Endothelial cell of umbilical vein (primary cell): ENCODE data around the gene ANKRD63. TPM values are rescaled to one million over a fixed set of nuclear protein-coding genes. Genes with fewer than 3 reads are reported as not detected.

Experiments
- BruUV-seq: library from RNA; stranded (reverse); fragments of 400-500 nt; replicated peaks from 2 replicates; lab custom pipeline; 2021; lab: Mats Ljungman, UMichigan
- CTCF ChIA-PET: fragments of 300-600, 350-600 bp; sonication (Branson Sonifier 250); formaldehyde crosslinking; loops from one replicate; lab custom pipeline; 2021; ENCODE audit warnings: antibody characterized with exemption, inconsistent platforms; lab: Charles Lee
- POLR2A ChIA-PET: fragments of 300-600, 350-600 bp; sonication (Branson Sonifier 250); formaldehyde crosslinking; loops from one replicate; lab custom pipeline; 2021; ENCODE audit warnings: antibody characterized with exemption, inconsistent platforms; lab: Charles Lee
- DNase-seq: peaks from one replicate; pipeline ENCODE4 v3.0.0-alpha.2; 2011; ENCODE audit warnings: low read depth, low spot score
- FAIRE-seq: peaks from 2 replicates; lab custom pipeline; 2011; peaks lifted over from hg19 to GRCh38; lab: Jason Lieb, UNC
- H2AFZ ChIP-seq: 2 replicates; pipeline ENCODE4 v1.6.0; 2012; ENCODE audit warnings: low read depth, low read length, control low read depth, inconsistent platforms
- H3K27ac ChIP-seq: 2 replicates; pipeline ENCODE4 v1.5.1; 2011; ENCODE audit warnings: low read depth, mild to moderate bottlenecking, control low read depth, low read length, moderate library complexity; ENCODE audit not compliant: insufficient read depth
- H3K27me3 ChIP-seq, 2 experiments: 2 replicates each; pipeline versions ENCODE4 v1.6.0 to v1.6.1; 2011; ENCODE audit warnings: low read length in 2 of 2, mixed read lengths in 1 of 2; ENCODE audit not compliant: control insufficient read depth in 2 of 2, insufficient read depth in 2 of 2
- H3K36me3 ChIP-seq, 2 experiments: 2 replicates in 1 of 2; 3 replicates in 1 of 2; pipeline ENCODE4 v1.5.1; 2011; ENCODE audit warnings: low read length in 2 of 2, mild to moderate bottlenecking in 1 of 2, moderate library complexity in 1 of 2; ENCODE audit not compliant: control insufficient read depth in 2 of 2, insufficient read depth in 2 of 2; ENCODE audit errors: extremely low read depth in 1 of 2
- H3K4me1 ChIP-seq: 3 replicates; pipeline ENCODE4 v1.5.1; 2011; ENCODE audit warnings: mild to moderate bottlenecking, low read length; ENCODE audit not compliant: control insufficient read depth, insufficient read depth; ENCODE audit errors: extremely low read depth
- H3K4me2 ChIP-seq: 2 replicates; pipeline ENCODE4 v1.6.1; 2011; ENCODE audit warnings: low read length, control low read depth, mixed read lengths; ENCODE audit not compliant: insufficient read depth
- H3K4me3 ChIP-seq, 3 experiments: fragments of 200-600 bp in 1 of 3; sonication (generic), shearing (Covaris generic) in 1 of 3; replicated peaks in 1 of 3; 2 replicates each; pipeline ENCODE4 v1.5.1; 2011 to 2016; ENCODE audit warnings: control low read depth in 3 of 3, low read length in 3 of 3, mild to moderate bottlenecking in 2 of 3, inconsistent platforms in 1 of 3, low read depth in 1 of 3, moderate library complexity in 1 of 3; ENCODE audit not compliant: insufficient read depth in 1 of 3
- H3K79me2 ChIP-seq: 2 replicates; pipeline ENCODE4 v1.6.0; 2012; ENCODE audit warnings: low read length, inconsistent platforms; ENCODE audit not compliant: control insufficient read depth, insufficient read depth
- H3K9ac ChIP-seq: replicated peaks from 2 replicates; pipeline ENCODE3; 2011; ENCODE audit warnings: low read length, control low read depth; ENCODE audit not compliant: insufficient read depth; ENCODE audit errors: extremely low read depth
- H3K9me1 ChIP-seq: replicated peaks from 3 replicates; pipeline ENCODE4 v1.6.0; 2011; ENCODE audit warnings: mild to moderate bottlenecking, low read length; ENCODE audit not compliant: control insufficient read depth, insufficient read depth; ENCODE audit errors: extremely low read depth
- H3K9me3 ChIP-seq: replicated peaks from 2 replicates; pipeline ENCODE4 v1.5.1; 2012; ENCODE audit warnings: low read length, inconsistent platforms; ENCODE audit not compliant: control insufficient read depth, insufficient read depth
- H4K20me1 ChIP-seq: replicated peaks from 2 replicates; pipeline ENCODE3; 2011; ENCODE audit warnings: mild to moderate bottlenecking, low read length; ENCODE audit not compliant: control insufficient read depth, insufficient read depth; ENCODE audit errors: extremely low read depth
- EZH2 ChIP-seq: IDR thresholded peaks from 2 replicates; pipeline ENCODE4 v1.6.1; 2012; ENCODE audit warnings: borderline replicate concordance, low read depth, mild to moderate bottlenecking, moderate library complexity, low read length, inconsistent platforms; ENCODE audit not compliant: severe bottlenecking
- GATA2 ChIP-seq: IDR thresholded peaks from 2 replicates; pipeline ENCODE4 v1.7.0; 2011; ENCODE audit warnings: low read depth, mild to moderate bottlenecking, moderate library complexity, mixed read lengths, low read length; ENCODE audit not compliant: insufficient read length, insufficient read depth
- JUN ChIP-seq: IDR thresholded peaks from 2 replicates; pipeline ENCODE4 v1.6.1; 2011; ENCODE audit warnings: borderline replicate concordance, low read depth; ENCODE audit not compliant: insufficient read length, insufficient read depth
- MYC ChIP-seq: IDR thresholded peaks from one replicate; pipeline ENCODE4 v1.6.1; 2011; ENCODE audit warnings: mild to moderate bottlenecking, low read depth, low read length
- POLR2A ChIP-seq: IDR thresholded peaks from 2 replicates; pipeline ENCODE4 v1.6.1; 2012; ENCODE audit warnings: low read depth, mild to moderate bottlenecking, control low read depth, low read length
- POLR2AphosphoS5 ChIP-seq: IDR thresholded peaks from 2 replicates; pipeline ENCODE4 v1.6.1; 2012; ENCODE audit warnings: low read depth, mild to moderate bottlenecking, control low read depth, low read length, moderate library complexity; ENCODE audit not compliant: insufficient read depth
- dilution Hi-C: fragments of 300-500 bp; cut with MboI; formaldehyde crosslinking; loops from one replicate; pipeline ENCODE4 v1.15.0; 2019; ENCODE audit warnings: low sequenced_read_pairs; ENCODE audit not compliant: extremely low pct_ligation_motif_present
- intact Hi-C: fragments of 100-400 bp; cut with micrococcal nuclease; formaldehyde crosslinking; loops from one replicate; pipeline ENCODE4 v1.10.0; 2022
- polyA plus RNA-seq, 4 experiments: library from polyadenylated mRNA; depleted of rRNA in 3 of 4; stranded (reverse) in 3 of 4; unstranded in 1 of 4; fragments of >200 nt; gene quantifications; 2 replicates each; pipeline versions ENCODE4 v1.2.1 to v1.2.3, GENCODE V29; 2011 to 2012; ENCODE audit warnings: missing spikeins in 1 of 4
- total RNA-seq: library from RNA; stranded (reverse); gene quantifications from 2 replicates; pipeline ENCODE4 v1.2.3, GENCODE V29; 2021
- TF ChIP-seq, protein P1 (sequence below), 2 donors: IDR thresholded peaks; 1 replicate in 1 of 2; 2 replicates in 1 of 2; pipeline ENCODE4 v1.5.1; 2011; ENCODE audit warnings: low read length in 2 of 2, mild to moderate bottlenecking in 2 of 2, moderate library complexity in 2 of 2, control low read depth in 1 of 2, inconsistent platforms in 1 of 2, low read depth in 1 of 2; ENCODE audit not compliant: insufficient read depth in 1 of 2; ENCODE audit errors: extremely low read depth in 1 of 2

The ANKRD63 gene
- total and polyA plus RNA-seq, 2 donors (not counting 3 experiments of a cell fraction or from before 2014, with no cell fraction given): not detected

DNA sequence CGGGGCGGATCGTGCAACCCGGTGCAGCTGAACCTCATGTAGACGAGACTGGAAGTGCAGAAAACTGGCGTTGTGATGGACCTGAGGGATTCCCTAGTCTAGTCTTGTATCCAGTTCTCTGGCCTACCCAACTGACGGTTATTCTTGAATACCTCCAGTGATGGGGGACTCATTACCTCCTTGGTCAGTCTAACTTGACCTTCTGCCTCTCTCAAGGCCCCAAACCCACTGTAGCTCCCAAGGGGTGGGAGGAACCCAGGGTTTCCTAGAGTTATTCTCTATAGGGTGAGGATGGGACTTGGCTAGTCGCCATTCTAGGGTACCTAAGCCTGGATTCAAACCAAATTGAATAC is 32.6 kb downstream of the ANKRD63 start:
- Histone ChIP-seq H3K4me2 (no peak overlapping the region), H3K4me1 (peaks cover 11% of the 10 kb centered on the region), H4K20me1 (no peaks in the 10 kb centered on the region), H3K79me2 (no peaks in the 10 kb centered on the region), H3K36me3 (no peaks in the 10 kb centered on the region), H3K9me3 (no peaks in the 10 kb centered on the region), H3K27me3 (peaks cover 34 to 37% of the 10 kb centered on the region in 2 experiments), H2AFZ (no peak overlapping the region), H3K9ac (no peak overlapping the region), H3K27ac (no peak overlapping the region), H3K4me3 (no peak overlapping the region), H3K9me1 (no peaks in the 10 kb centered on the region)
- no TSS peak for BruUV-seq
- no peak for TF ChIP-seq JUN
- TF ChIP-seq, protein P1, sequence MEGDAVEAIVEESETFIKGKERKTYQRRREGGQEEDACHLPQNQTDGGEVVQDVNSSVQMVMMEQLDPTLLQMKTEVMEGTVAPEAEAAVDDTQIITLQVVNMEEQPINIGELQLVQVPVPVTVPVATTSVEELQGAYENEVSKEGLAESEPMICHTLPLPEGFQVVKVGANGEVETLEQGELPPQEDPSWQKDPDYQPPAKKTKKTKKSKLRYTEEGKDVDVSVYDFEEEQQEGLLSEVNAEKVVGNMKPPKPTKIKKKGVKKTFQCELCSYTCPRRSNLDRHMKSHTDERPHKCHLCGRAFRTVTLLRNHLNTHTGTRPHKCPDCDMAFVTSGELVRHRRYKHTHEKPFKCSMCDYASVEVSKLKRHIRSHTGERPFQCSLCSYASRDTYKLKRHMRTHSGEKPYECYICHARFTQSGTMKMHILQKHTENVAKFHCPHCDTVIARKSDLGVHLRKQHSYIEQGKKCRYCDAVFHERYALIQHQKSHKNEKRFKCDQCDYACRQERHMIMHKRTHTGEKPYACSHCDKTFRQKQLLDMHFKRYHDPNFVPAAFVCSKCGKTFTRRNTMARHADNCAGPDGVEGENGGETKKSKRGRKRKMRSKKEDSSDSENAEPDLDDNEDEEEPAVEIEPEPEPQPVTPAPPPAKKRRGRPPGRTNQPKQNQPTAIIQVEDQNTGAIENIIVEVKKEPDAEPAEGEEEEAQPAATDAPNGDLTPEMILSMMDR (IDR thresholded peaks at IDR 0.05; ENCODE audit: extremely low read depth in 1 of 2, insufficient read depth in 1 of 2, low read depth in 1 of 2, low read length in 2 of 2): no peak
- TF ChIP-seq EZH2: no peak
- TF ChIP-seq MYC: no peak
- no peak for TF ChIP-seq GATA2
- no peak for TF ChIP-seq POLR2A
- TF ChIP-seq POLR2AphosphoS5: no peak
- FAIRE-seq (no peak), DNase-seq (no peak)
- intact Hi-C loops: no loop called here
- ChIA-PET CTCF (interaction anchor here (1.2 to 2.6 kb wide), 7 partner anchors 8 to 60 kb away, joined by 3 to 22 read pairs (median 8); no protein-coding TSS in a partner anchor), POLR2A (no interaction called here)
- dilution Hi-C loops: no loop called here
